ENCODE measurements around the gene PRPF19. TPM values are rescaled to one million over a fixed set of nuclear protein-coding genes. Genes with fewer than 3 reads are reported as not detected.

Gene PRPF19
- total RNA-seq (2021; fragmentation: NEBNext Ultra II Directional; extraction: Animal tissue kit (Norgen Biotek cat#: 25700)) (140 and 141 TPM in 2 replicates), polyA plus RNA-seq (2011; rRNA removed) (107 and 176 TPM in 2 replicates), polyA minus RNA-seq (2011; rRNA and poly(A)+ RNA removed) (50.2 and 71.6 TPM in 2 replicates)
- 94.9 TPM for polyA plus RNA-seq (2011; cell fraction: cytosol; rRNA removed)
- polyA plus RNA-seq (2011; cell fraction: nucleus; rRNA removed), result 102 TPM
- polyA plus RNA-seq (2012, experiment 1 of 2), result 108 to 174 TPM (median 157 TPM) in 4 replicates
- 112 TPM for polyA plus RNA-seq (2012, experiment 2 of 2)
- polyA plus RNA-seq (2013, experiment 1 of 2), result 81.8 TPM
- 81.3 TPM for polyA plus RNA-seq (2013, experiment 2 of 2)
- polyA minus RNA-seq (2011; cell fraction: cytosol; rRNA and poly(A)+ RNA removed), result 50.9 TPM
- polyA minus RNA-seq (2011; cell fraction: nucleus; rRNA and poly(A)+ RNA removed), result 63.9 TPM
- long read RNA-seq, experiment 1, transcript PRPF19-201 (16 exons, 2,157 nt), result major isoform, 32 of 209 reads
- long read RNA-seq, experiment 1, partial matches to known transcripts, result 135 of 209 reads
- long read RNA-seq, experiment 1, other reads (novel, unspliced or antisense), result 41 of 209 reads
- long read RNA-seq, experiment 2, partial matches to known transcripts, result 4 of 9 reads
- long read RNA-seq, experiment 2, other reads (novel, unspliced or antisense), result 1 of 9 reads

- CTCF ChIA-PET (ENCODE audit: partially characterized antibody), result interaction anchor here (0.6 to 23.0 kb wide), 5 partner anchors 9 to 74 kb away, joined by 3 to 522 read pairs (median 9); no protein-coding TSS in a partner anchor
- Histone ChIP-seq H3K4me3 (ENCODE audit: extremely low read depth in 1 of 4, insufficient read depth in 2 of 4, low read depth in 3 of 4, low read length in 4 of 4) (peak within 1 kb of the TSS; percentile 76 to 91 (median 90)), H3K9ac (replicated peaks in 1 of 4; ENCODE audit: extremely low read depth in 1 of 4, low read depth in 3 of 4, low read length in 3 of 4) (peak within 1 kb of the TSS; percentile 80 to 92 (median 85)), H2BK15ac (ENCODE audit: low read length) (no peak within 1 kb of the TSS), H4K20me1 (replicated peaks in 1 of 2; ENCODE audit: control insufficient read depth in 1 of 2, insufficient read depth in 2 of 2, low read length in 2 of 2) (peaks cover 10 to 21% of the 10 kb centered on the region in 2 experiments), H3K23ac (ENCODE audit: insufficient read length) (no peak within 1 kb of the TSS), H3K27me3 (replicated peaks in 1 of 4; ENCODE audit: control insufficient read depth in 3 of 4, extremely low read depth in 1 of 4, insufficient read depth in 3 of 4, low read length in 3 of 4) (peaks cover 0 to 2% (median 0%) of the 10 kb centered on the region in 4 experiments; a peak in 1 of 7 replicates), H2AK5ac (ENCODE audit: low read depth, low read length) (no peak within 1 kb of the TSS), H3K18ac (ENCODE audit: extremely low read depth, low read length) (peak within 1 kb of the TSS; percentile 65; the same call in 1 of the 2 replicates), H2BK120ac (replicated peaks; ENCODE audit: low read depth, low read length) (no peak within 1 kb of the TSS), H3K27ac (ENCODE audit: low read depth, low read length) (peak within 1 kb of the TSS; percentile 55), H3K4me2 (ENCODE audit: insufficient read depth in 1 of 2, low read depth in 2 of 2, low read length in 2 of 2) (peak within 1 kb of the TSS; percentile 81 to 97), H2BK5ac (ENCODE audit: low read depth, low read length) (no peak within 1 kb of the TSS; the same call in 1 of the 2 replicates), H4K91ac (replicated peaks; ENCODE audit: insufficient read length, low read length) (peak within 1 kb of the TSS; percentile 29), H2BK20ac (ENCODE audit: low read length) (no peak within 1 kb of the TSS), H2BK12ac (ENCODE audit: low read depth, low read length) (no peak within 1 kb of the TSS), H3K4ac (replicated peaks; ENCODE audit: insufficient read length, low read depth, low read length) (no peak within 1 kb of the TSS), H3K4me1 (replicated peaks in 1 of 4; ENCODE audit: control insufficient read depth in 3 of 4, insufficient read depth in 4 of 4, low read length in 3 of 4) (peaks cover 2 to 8% (median 5%) of the 10 kb centered on the region in 4 experiments; a peak in 4 of 7 replicates), H3K79me1 (ENCODE audit: low read depth, low read length) (peaks cover 6% of the 10 kb centered on the region), H2AFZ (ENCODE audit: low read length) (no peak within 1 kb of the TSS), H3K36me3 (ENCODE audit: control insufficient read depth in 2 of 4, insufficient read depth in 4 of 4, low read length in 3 of 4) (peaks cover 8 to 22% (median 20%) of the 10 kb centered on the region in 4 experiments; a peak in 7 of 8 replicates), H3K79me2 (ENCODE audit: control insufficient read depth in 1 of 2, insufficient read depth in 2 of 2, low read length in 2 of 2) (peaks cover 23 to 40% of the 10 kb centered on the region in 2 experiments), H3K56ac (replicated peaks; ENCODE audit: insufficient read length, low read depth, low read length) (peak within 1 kb of the TSS; percentile 90), H3K23me2 (ENCODE audit: low read depth, low read length) (peaks cover 2% of the 10 kb centered on the region; the same call in 1 of the 2 replicates), H4K8ac (ENCODE audit: extremely low read depth, insufficient read depth, low read length) (peak within 1 kb of the TSS; percentile 90), H3K14ac (ENCODE audit: insufficient read length) (no peak within 1 kb of the TSS), H3K9me3 (ENCODE audit: insufficient read depth in 2 of 2, low read depth in 1 of 2, low read length in 1 of 2) (no peaks in the 10 kb centered on the region), H4K5ac (ENCODE audit: insufficient read length, low read depth, low read length) (peak within 1 kb of the TSS; percentile 32)
- DNase-seq (ENCODE audit: low read depth in 1 of 2, low spot score in 2 of 2) (peak; percentile 74 to 99), FAIRE-seq (peak; percentile 63)
- POLR2A ChIA-PET (ENCODE audit: partially characterized antibody), result interaction anchor here (0.8 to 4.2 kb wide), 10 partner anchors 9 to 75 kb away, joined by 3 to 28 read pairs (median 4); partner anchors contain the start of genes CCDC86, TMEM109 and TMEM132A
- WGBS, 2 experiments (ENCODE audit: extremely low coverage in 1 of 2, insufficient coverage in 1 of 2, insufficient read length in 1 of 2, insufficient replicate concordance in 2 of 2, low coverage in 1 of 2, low lambda C conversion rate in 2 of 2, missing lambda C conversion rate in 1 of 2), result 2% methylated on average over 74 of the region's 75 CpGs; no CpG with 5 or more reads in 1 of the 2 experiments
- TF ChIP-seq SP4 (IDR thresholded peaks at IDR 0.05; ENCODE audit: low read length) (0 out of 2 replicates have a peak, but pooled peaks have one; percentile 31), CTCF (IDR thresholded peaks at IDR 0.05; ENCODE audit: control extremely low read depth in 1 of 3, insufficient read depth in 1 of 3, low read depth in 1 of 3, low read length in 3 of 3) (peak in 1 of 3 experiments; percentile 6; a peak in 1 of 4 replicates), ASH2L (IDR thresholded peaks at IDR 0.05; ENCODE audit: low read length) (peak; percentile 85), TAF7 (optimal IDR thresholded peaks at IDR 0.05; ENCODE audit: borderline replicate concordance, low read depth, low read length) (peak; percentile 82)
Observed at GRCh38 chr11:60906132-60906972, at the start of gene PRPF19. TSS of gene PRPF19 (minus strand) at chr11:60906585. CDS start at chr11:60906382, 203 bp downstream.
